Fibroblast of the conjunctiva (primary cell): ENCODE measurements around the gene POU6F2.

Source experiments
- DNase-seq: peaks from one replicate; pipeline ENCODE4 v3.0.0-alpha.2; 2010; ENCODE audit warnings: low read depth

Gene POU6F2

DNA sequence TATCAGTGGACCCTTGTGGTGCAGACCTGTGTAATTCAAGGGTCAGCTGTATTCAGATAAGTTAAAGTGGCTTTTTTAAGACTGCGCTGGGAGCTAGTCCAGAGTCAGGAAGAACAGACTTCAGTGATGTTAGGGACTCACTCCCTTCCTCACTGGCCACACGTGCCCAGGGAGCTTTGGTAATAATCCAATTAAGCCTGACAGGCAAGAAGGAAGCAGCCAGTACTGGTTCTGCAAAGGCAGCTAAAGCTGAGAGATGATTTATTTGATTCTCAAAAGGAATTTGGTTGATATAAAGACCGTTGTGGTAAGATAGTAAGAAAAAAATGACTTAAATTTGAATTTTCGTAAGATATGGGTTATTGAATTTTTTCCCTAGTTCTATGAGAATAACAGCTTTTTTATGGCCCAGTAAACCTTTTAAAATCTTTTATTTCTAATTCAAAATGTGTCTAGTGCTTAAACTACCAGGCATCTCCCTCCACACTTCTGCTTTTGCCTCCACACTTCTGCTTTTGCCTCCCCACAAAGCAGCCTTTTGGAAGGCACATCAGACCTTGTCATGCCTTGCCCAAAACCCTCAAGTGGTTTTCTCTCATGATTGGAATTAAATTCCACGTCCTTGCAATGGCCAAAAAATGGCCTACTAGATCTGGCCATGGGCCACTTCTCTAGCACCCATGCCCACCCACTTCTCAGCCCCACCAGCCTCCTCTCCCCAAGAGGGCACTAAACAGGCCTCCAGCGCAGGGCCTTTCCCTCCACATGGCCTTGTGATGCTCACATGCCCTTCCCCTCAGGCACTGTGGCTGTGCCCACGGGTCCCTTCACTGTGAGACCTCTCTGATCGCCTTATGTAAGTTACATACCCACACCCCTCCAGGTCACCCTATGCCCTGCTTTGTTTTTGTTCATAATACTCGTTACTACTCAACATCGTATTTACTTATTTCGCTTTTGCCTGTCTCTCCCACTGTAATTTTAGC lies 92.5 kb downstream of the POU6F2 start:
- DNase-seq, result no peak

DNA sequence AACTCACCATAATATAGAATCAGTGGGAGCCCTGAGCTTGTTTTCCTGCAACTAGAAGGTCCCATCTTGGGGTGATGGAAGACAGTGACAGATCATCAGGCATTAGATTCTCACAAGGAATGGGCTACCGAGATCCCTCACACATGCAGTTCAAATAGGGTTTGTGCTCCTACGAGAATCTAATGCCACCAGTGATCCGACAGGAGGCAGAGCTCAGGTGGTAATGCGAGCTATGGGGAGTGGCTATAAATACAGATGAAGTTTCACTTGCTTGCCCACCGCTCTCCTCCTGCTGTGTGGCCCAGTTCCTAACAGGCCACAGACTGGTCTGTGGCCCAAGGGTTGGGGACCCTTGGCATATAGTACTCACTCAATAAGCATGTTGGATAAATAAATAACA lies 93.4 kb downstream of the POU6F2 start:
- no peak for DNase-seq

DNA sequence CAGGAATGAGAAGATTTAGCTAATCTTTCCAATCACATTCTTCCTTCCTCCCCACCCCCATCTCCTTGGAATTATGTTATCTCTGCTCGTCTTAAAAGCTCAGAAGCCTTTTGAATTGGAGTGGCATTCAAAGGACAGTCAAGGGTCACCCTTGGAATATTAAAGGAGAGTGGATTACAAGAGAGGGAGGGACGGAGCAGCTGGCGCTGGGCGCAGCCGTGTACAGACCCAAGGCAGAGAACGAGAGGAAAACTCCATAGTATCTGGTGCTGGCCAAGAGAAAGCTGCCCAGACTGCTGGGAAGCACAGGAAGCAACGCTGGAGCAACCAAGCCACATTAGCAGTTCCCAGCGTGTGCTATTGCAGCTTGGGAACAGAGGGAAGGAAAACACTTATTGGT lies 95.7 kb downstream of the POU6F2 start:
- DNase-seq, result no peak

DNA sequence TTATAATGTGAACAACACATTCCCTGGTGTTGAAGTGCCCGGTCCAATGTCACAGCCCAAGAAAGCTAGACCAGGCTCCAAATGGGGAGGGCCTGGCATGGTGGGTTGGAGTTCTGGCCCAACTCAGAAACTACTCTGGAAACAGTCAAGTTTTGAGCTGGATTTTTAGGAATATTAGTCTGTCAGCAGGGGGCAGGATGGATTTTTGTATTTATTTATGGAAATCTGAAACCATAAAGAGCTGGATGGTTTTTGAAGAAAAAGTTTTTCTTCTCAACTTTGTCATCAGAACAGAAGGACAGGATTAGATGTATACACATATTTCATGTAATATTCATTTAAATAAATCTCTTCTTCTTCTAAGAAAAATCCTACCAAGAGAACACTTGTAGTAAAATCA lies 97.5 kb downstream of the POU6F2 start:
- no peak for DNase-seq

DNA sequence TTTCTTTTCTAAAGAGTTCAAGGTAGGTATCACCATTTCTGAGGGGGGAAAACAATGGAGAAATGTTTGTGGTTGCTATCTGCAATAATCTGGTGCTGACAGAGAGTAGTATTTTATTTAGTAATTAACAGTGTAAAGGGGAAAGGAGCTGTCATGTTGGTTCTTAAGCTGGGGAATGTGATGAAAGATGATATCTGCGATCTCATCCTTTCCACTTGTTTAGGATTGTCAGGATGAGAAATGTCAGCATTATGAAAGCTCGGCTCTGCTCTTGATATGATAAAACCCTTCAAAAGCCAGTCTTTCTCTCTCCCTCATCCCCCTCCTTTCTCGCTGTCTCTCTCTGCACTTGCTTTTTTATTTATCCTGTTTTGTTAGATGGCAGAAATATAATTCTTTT lies 106.1 kb downstream of the POU6F2 start:
- no peak for DNase-seq

DNA sequence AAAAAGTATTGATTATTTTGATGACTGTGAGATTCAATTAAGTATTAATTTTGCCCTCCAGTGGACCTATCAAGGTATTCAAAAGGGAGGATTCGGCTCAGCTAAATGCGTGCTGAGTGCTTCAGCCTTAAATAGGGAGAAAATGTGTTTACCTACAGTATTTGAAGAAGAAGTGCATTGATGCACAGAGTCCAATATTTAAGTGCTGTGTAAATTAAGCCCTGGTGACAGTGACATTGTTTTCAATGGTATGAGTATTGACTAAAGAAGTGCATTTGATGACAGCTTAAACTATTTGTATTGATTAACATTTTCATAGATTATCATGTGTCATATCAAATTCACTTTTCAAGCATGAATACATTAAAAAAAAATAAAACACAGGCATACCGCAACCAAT lies 106.6 kb downstream of the POU6F2 start:
- DNase-seq, result no peak

DNA sequence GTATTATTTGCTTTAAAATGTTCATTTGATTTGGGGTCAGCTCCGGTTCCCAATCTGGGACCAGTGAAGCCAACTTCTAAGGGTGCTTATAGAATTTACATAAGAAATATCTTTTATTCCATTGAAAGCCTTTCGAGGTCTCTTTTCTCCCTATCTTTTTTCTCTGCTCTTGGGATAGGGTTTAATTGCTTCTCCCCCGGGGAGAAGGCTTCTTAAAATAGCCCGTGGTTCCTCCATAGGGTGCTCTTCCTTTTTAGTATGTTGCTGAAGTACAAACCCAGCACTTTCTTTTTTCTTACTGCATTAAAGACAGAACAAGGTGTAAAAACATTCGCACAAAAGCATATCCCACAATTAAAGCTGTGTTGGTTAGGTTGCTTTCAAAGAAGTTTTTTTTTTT lies 107.5 kb downstream of the POU6F2 start:
- no peak for DNase-seq

DNA sequence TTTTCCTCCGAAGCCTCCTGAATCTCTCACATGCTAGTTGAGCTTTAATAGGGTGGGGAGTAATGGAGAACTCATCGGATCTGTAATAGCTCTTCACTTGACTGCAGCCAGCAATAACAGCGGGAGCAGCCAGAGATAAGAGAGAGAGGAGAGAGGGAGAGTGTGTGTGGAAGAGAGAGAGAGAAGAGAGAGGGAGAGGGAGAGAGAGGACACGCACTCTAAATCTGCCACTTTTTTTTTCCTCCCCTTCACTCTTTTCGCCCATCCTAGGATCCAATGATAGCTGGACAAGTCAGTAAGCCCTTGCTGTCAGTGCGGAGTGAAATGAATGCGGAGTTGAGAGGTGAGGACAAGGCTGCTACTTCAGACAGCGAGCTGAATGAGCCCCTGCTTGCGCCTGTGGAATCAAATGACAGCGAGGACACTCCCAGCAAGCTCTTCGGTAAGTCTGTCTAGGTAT lies 107.9 kb downstream of the POU6F2 start:
- no peak for DNase-seq

DNA sequence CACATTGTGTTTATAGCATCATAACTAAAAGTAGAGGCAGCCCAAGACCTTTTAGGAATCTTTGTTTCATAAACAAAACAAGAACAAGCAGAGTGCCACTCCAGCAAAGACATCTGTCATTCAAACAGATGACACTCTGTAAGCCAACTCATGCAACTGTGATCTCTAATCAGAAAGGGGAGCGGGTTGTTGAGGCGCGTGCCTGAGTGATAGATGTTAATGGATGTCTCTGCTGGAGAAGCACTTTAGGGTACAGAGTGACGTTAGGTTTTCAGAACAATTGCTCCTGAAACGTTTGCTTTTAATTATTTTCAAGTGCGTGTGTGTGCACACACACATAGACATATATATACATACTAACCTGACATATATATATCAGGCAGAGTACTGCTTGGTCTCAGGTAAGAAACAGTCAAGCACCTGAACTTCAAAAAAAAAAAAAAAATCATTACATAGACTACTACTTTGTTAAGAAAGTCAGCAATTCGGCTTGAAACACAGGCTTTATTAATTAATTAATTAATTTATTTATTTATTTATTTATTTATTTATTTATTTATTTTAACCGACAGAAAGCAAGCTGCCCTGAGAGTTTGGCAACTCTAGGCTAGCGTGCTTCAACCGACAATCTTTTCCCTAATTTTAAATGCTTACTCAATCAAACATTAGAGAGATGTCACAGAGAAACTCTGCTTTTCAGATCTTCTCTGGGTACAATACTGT lies 109.1 kb downstream of the POU6F2 start:
- DNase-seq, result no peak

DNA sequence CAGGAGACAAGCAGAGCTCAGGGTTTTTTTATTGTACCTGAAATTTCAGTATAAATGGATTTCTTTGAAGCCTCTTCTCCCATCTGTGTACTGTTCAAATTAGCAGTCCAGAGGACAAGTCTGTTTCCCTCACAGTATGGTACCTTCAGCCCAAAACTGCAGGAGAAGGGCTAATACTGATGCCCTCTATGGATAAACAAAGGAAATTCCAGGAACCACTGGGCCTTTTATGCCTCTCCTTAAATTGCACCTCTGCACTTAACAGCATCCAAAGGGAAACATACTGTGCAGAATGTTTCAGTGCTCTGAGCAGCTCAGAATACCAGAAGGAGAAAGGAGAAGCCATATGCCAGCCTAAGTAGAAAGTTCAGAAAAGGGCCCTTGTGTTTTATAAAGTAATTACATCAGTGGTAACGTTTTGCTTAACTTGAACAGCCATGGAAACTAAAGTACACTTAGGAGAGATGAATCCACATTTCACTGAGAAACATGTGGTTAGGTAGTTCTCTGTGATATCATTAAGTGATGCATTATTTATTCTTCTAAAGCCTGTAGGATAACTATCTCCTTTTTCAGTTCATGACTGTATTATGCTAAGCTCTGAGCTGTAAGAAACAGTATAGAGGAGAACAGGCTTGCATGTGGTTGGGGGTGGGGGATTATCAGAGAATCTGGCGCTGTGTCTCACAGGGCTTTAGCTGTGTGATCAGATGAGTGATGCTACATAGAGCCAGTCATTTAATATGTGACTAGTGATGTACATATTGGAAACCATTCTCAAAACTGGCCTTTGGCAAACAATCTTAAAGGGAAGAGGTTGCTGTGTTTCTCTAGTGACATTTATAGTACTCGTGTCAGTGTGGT lies 111.3 kb downstream of the POU6F2 start:
- DNase-seq, result no peak

DNA sequence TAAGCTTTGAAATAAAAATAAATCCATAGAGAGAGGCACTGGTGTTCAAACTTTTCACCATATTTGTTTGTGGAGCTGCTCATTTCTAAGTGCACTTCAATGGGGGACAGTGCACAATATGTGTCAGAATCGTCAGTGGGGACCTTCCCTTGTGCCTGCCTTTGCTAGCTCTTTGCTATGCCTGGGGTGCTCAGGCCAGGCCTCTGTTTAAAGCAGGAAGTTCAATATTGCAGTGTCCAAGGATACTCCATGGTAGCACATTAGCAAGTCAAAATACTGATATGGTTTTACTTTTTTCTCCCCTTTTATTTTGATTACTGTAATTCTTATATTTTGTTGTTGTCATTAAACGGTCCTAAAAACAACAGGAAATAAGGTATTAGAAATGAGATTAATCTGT lies 113.4 kb downstream of the POU6F2 start:
- no peak for DNase-seq

DNA sequence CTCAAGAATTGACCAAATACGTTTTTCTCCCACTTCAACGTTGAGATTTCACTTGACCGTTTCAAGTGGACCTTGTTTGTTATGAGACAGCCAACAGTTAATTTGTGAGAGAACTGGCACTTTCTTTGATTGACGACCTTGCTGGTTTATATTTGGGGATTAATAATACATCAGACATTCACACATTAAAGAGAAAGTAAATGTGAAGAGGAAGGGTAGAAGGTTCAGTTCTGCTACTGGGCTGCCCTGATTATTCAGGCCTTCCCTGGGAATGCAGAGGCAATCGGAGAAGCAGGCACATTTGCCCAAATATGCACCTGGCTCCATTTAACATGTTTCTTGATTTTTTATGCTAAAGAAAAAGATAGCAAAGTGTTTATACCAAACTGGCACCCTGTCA lies 114.1 kb downstream of the POU6F2 start:
- DNase-seq, result no peak

DNA sequence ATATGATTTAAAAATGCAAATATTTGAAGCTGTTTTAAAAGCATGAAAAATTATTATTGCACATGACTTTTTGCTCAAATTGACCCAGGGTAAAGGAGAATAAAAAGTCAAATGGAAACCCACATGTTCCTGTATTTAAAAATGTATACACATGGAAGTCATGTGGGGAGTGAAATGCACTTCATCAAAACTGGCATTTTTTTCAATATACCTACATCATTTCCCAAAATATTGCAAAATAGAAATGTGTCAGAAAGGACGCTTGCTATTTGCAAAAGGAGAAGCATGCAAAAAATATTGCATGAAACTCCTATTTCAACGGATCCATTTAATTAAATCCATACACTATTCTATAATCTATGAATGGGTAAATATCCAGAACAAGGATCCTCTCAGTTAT lies 117.0 kb downstream of the POU6F2 start:
- no peak for DNase-seq

DNA sequence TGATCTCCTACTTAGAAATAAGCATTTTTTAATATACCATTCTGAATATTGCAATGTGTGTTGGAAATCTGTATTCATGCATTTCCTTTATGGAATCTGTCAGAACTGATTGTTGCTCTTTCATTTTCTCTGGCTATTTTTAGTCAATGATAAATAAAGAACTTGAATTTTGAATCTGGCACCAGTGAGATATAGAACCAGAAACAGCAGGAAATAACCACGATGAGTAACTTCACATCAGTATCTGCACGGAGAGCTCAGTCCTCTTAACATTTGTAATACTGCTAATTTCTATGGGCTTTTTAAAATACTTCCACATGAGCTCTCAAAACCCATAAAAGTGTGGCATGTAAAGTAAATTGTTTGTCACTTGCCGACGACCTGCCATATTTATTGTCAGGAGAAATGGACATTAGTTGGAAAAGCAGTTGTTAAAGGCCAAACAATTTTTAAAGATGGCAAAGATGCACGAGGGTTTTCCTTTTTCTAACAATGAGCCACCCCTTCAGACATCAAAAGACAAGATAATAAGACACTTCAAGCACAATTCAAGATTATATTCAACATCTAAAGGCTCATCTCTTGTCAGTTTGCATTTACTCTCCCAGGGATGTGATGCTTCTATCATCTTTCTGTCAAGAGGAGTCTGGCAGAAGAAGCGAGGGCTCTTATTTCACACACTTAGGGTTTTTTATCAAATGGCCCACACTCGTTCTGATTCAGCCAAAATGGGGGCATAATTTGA lies 118.3 kb downstream of the POU6F2 start:
- no peak for DNase-seq

DNA sequence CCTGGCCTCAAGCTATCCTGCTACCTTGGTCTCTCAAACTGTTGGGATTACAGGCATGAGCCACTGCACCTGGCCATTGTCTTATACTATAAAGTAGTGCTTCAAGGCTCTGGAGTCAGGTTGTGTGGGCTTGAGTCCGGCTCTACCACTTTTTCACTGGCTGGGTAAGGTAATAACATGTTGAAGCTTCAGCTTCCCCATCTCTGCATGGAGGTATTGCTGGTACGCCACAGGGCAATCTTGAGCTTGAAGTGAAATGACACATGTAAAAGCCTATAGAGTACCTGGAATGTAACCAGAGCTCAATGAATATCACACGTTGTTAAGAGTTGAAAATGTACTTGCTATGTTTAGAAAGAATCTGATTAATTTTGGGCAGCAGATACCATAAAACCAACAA lies 120.8 kb downstream of the POU6F2 start:
- no peak for DNase-seq

DNA sequence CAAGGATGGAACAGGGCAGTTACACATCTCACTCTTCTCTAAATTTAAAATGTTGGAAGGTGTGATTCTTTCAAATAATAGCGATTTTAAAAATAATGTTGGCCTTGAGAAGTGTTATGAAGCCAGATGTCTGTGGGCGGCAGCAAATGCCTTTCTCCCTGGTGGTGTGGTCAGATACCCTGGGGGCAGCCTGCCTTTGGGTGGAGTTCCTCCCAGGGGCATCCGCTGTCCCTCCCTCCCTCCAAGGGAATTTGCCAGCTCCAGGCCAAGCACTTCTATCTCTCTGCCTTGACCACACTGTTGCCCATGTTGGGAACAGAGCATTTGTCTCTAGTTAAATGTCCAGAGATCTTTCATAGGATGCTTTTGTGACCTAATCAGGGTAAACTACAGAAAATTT lies 121.4 kb downstream of the POU6F2 start:
- DNase-seq, result no peak

DNA sequence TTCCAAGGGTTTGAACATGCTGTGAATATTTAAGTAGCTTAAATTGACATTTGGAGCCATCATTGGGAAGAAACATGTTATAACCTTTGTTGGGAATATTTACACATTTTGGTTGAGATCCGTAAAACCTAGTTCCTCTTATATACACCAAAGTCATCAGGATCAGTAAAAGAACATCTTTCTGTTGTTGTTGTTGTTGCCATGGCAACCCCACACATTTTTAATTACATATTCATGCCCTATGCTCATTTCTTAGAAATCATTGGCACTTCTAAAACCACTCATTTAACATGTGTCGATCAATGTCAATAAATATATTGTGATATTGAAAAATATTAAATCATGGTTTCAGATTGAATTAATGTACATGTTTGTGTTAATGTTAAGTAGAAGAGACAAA lies 122.6 kb downstream of the POU6F2 start:
- no peak for DNase-seq

DNA sequence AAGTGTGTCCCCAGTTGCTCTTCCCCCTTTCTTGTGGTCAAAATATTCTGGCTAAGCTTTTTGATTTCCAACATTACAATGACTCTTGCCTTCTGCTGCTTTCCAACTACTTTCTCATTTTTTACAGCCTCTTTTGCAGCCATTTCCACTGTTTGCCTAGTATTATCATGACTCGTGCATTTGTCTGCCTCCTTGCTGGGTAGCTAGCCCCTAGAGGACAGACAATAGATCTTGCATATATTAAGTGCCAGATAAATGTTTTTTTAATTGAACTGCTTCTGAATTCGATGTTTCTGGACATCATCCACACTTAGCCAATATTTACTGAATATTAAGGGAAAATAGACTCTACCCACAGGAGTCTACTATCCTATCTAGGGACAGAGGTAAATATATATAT lies 124.5 kb downstream of the POU6F2 start:
- no peak for DNase-seq

DNA sequence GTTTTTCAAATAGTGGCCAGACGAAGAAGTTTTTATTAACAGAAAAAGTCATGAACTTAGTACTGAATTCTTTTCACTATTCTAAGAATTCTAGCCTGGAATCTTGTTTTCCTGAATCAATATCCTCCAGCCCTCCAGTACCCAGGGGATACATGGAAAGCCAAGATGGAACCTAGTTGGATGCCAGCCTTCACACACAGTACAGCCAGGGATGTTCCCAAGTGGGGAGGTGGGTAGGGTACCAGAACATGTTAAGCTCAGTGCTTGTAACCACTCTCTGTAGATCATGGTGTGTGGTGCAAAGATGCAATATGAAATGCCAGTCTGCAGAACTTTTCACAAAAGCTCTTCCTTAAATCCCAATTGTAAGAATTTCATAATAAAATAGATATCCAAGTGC lies 128.0 kb downstream of the POU6F2 start:
- DNase-seq, result no peak

DNA sequence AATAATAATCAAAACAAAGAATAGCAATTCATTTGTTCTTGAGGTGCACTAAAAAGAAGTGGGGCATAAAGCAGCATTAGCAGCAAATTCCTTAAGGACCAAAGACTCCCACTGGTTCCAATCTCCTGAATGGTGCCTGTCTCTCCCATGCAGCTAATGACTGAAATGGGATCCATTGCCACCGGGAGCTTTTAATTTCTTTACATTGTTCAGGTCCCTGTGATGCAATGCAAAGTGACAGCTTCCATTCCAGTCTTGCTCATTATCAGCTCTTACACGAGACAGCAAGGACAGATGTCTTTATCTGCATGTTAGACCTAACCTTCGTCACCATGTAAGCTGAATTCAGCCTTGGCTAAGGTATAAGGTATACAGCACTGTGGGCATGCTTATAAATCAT lies 148.1 kb downstream of the POU6F2 start:
- DNase-seq, result no peak

DNA sequence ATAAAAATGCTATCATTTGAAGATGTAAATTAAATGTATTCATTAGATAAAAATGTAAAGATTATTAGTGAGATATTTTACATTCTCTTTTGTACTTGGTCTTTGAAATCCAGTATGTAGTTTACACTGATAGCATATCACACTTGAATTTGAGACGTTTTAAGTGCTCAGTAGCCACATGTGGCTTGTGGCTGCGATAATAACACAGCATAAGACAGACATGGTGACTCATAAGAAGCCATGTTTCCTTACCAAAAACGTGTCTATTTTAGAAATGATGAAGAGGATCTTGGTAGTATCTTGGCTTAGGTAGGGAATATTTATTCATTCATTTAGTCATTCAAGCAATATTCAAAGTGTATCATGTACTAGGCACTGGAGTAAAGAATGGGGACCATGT lies 149.3 kb downstream of the POU6F2 start:
- no peak for DNase-seq
